ENCODE results near the gene MPRIP. TPM values are rescaled to one million over a fixed set of nuclear protein-coding genes. Genes with fewer than 3 reads are reported as not detected.
"Not testable (repeated sequence)": the region's sequence is repeated elsewhere in the genome, so short reads cannot be mapped to it uniquely, and the experiment has no call there.

Gene MPRIP
- total RNA-seq, 4 donors from 2014 or later: 130 to 244 (median 155) TPM

GRCh38 chr17:17134957-17135333, 92.7 kb downstream of the MPRIP start:
- TF ChIP-seq POLR2A (IDR thresholded peaks at IDR 0.05): no peak
- TF ChIP-seq CTCF (IDR thresholded peaks at IDR 0.05): no peak
- Histone ChIP-seq H3K4me1 (peaks cover 0 to 1% of the 10 kb centered on the region in 2 donors), H3K4me3 (replicated peaks in 1 of 3) (no peak overlapping the region), H3K27me3 (no peaks in the 10 kb centered on the region), H3K27ac (no peak overlapping the region), H3K36me3 (peaks cover 60 to 66% of the 10 kb centered on the region in 2 donors), H3K9me3 (no peaks in the 10 kb centered on the region)
- no peak for DNase-seq
- 45 to 59% methylated on average over 2 to 3 of the region's 3 CpGs for WGBS, 2 donors
- intact Hi-C loops (cut with DNase I): loop anchor here (10.0 kb wide), 1 partner anchor 130 kb away; no protein-coding TSS in a partner anchor

GRCh38 chr17:17136221-17136620, 94.0 kb downstream of the MPRIP start:
- not testable (repeated sequence) for H3K9me3 ChIP-seq; DNase-seq; H3K27ac ChIP-seq; H3K4me3 ChIP-seq (replicated peaks in 1 of 3); H3K27me3 ChIP-seq; H3K4me1 ChIP-seq
- peaks cover 54 to 72% of the 10 kb centered on the region in 2 donors for H3K36me3 ChIP-seq
- intact Hi-C loops (cut with DNase I): loop anchor here (10.0 kb wide), 1 partner anchor 131 kb away; no protein-coding TSS in a partner anchor
- 90 to 93% methylated on average over 5 of the region's 5 CpGs for WGBS, 2 donors

GRCh38 chr17:17137731-17138585, 95.7 kb downstream of the MPRIP start:
- H3K36me3 ChIP-seq: peaks cover 47 to 61% of the 10 kb centered on the region in 2 donors

GRCh38 chr17:17139972-17140589, 97.8 kb downstream of the MPRIP start:
- no peak overlapping the region for H3K27ac ChIP-seq
- intact Hi-C loops (cut with DNase I): loop anchor here (10.0 kb wide), 1 partner anchor 135 kb away; no protein-coding TSS in a partner anchor
- 90 to 93% methylated on average over 7 of the region's 7 CpGs for WGBS, 2 donors

More at GRCh38 chr17:17137731-17138585, 95.7 kb downstream of the MPRIP start:
- H3K4me1 ChIP-seq: no peaks in the 10 kb centered on the region
- H3K27ac ChIP-seq: no peak overlapping the region
- TF ChIP-seq CTCF (IDR thresholded peaks at IDR 0.05) (no peak), POLR2A (IDR thresholded peaks at IDR 0.05) (no peak)
- intact Hi-C loops (cut with DNase I): loop anchor here (10.0 kb wide), 1 partner anchor 133 kb away; no protein-coding TSS in a partner anchor
- no peak for DNase-seq
- no peaks in the 10 kb centered on the region for H3K9me3 ChIP-seq
- 90 to 91% methylated on average over 27 to 30 of the region's 30 CpGs for WGBS, 2 donors
- no peaks in the 10 kb centered on the region for H3K27me3 ChIP-seq
- H3K4me3 ChIP-seq (replicated peaks in 1 of 3): no peak overlapping the region

GRCh38 chr17:17140590-17140980, 98.3 kb downstream of the MPRIP start:
- intact Hi-C loops (cut with DNase I): no loop called here
- no peak overlapping the region for H3K27ac ChIP-seq
- no peak for DNase-seq

More at GRCh38 chr17:17139972-17140589, 97.8 kb downstream of the MPRIP start:
- peaks cover 61 to 75% of the 10 kb centered on the region in 2 donors for H3K36me3 ChIP-seq
- no peaks in the 10 kb centered on the region for H3K27me3 ChIP-seq
- H3K4me1 ChIP-seq: no peaks in the 10 kb centered on the region
- no peaks in the 10 kb centered on the region for H3K9me3 ChIP-seq
- H3K4me3 ChIP-seq (replicated peaks in 1 of 3): no peak overlapping the region
- DNase-seq: no peak
- no peak for TF ChIP-seq CTCF (IDR thresholded peaks at IDR 0.05)
- TF ChIP-seq POLR2A (IDR thresholded peaks at IDR 0.05): no peak

More at GRCh38 chr17:17140590-17140980, 98.3 kb downstream of the MPRIP start:
- Histone ChIP-seq H3K27me3 (no peaks in the 10 kb centered on the region), H3K9me3 (no peaks in the 10 kb centered on the region), H3K4me1 (no peaks in the 10 kb centered on the region), H3K4me3 (replicated peaks in 1 of 3) (no peak overlapping the region), H3K36me3 (peaks cover 66 to 80% of the 10 kb centered on the region in 2 donors)
- TF ChIP-seq POLR2A (IDR thresholded peaks at IDR 0.05): no peak
- WGBS, 2 donors: 80 to 91% methylated on average over 4 to 5 of the region's 5 CpGs
